ENCODE data around the gene ZSWIM1.

DNA sequence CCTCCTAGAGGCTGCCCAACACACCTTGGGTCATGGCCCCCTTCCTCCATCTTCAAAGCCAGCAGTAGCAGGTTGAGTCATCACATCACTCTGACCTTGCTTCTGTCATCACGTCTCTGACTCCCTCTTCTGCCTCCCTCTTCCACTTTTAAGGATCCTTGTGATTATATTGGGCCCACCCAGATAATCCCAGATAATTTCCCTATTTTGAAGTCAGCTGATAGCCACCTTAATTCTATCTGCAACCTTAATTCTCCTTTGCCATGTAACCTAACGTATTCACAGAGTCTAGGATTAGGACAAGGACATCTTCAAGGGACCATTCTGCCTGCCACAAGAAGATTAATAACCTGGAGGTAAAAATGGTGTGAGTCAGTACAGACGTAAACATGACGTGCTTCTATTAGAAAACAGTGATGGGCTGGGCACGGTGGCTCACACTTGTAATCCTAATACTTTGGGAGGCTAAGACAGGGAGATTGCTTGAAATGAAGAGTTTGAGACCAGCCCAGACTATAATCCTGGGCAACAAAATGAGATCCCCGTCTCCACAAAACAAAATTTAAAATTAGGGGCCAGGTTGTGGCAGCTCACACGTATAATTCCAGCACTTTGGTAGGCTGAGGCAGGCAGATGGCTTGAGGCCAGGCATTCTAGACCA, 20.3 kb upstream of the ZSWIM1 start:
- no peak for TF ChIP-seq CTCF (IDR thresholded peaks at IDR 0.05 in 2 of 3, conservative IDR thresholded peaks at IDR 0.05 in 1 of 3; ENCODE audit: control insufficient read depth in 2 of 3, extremely low read depth in 1 of 3, insufficient read depth in 1 of 3, low read depth in 3 of 3, low read length in 3 of 3)
- no peak for TF ChIP-seq KAT2A (conservative IDR thresholded peaks at IDR 0.05; ENCODE audit: control insufficient read depth, low read depth, low read length)
- no peak for TF ChIP-seq CHD2 (IDR thresholded peaks at IDR 0.05; ENCODE audit: borderline replicate concordance, low read depth, low read length)
- no peak for TF ChIP-seq EZH2 (IDR thresholded peaks at IDR 0.05; ENCODE audit: borderline replicate concordance, control insufficient read depth, low read depth, low read length)
- no peak for TF ChIP-seq SIN3A (IDR thresholded peaks at IDR 0.05; ENCODE audit: low read depth, low read length)
- no peak for TF ChIP-seq PML (IDR thresholded peaks at IDR 0.05; ENCODE audit: low read length)

Measured in GM12878 (cell line).